H1 (cell line): ENCODE data around the gene SLC26A11. TPM values are rescaled to one million over a fixed set of nuclear protein-coding genes. Genes with fewer than 3 reads are reported as not detected.

Experiments used
- CHD1 ChIP-seq: IDR thresholded peaks from 2 replicates; pipeline ENCODE4 v1.6.1; 2012; ENCODE audit warnings: low read depth, low read length, improper control_type of control experiment
- CTCF ChIP-seq, 3 experiments: IDR thresholded peaks; 1 replicate in 2 of 3; 2 replicates in 1 of 3; pipeline versions ENCODE4 v1.5.1 to v1.6.1; 2011; ENCODE audit warnings: low read length in 3 of 3, mild to moderate bottlenecking in 3 of 3, inconsistent platforms in 2 of 3, low read depth in 1 of 3, moderate library complexity in 1 of 3; ENCODE audit not compliant: insufficient read depth in 1 of 3; ENCODE audit errors: control extremely low read depth in 1 of 3
- KDM1A ChIP-seq: fragments of 200-600, 300-600 bp; sonication (generic); IDR thresholded peaks from 2 replicates; pipeline ENCODE4 v1.7.1; 2016; ENCODE audit warnings: mild to moderate bottlenecking, low read length, borderline replicate concordance
- NANOG ChIP-seq: IDR thresholded peaks from 2 replicates; pipeline ENCODE4 v1.6.1; 2011; ENCODE audit warnings: low read length, low read depth, mild to moderate bottlenecking, inconsistent platforms; ENCODE audit not compliant: insufficient read depth, poor library complexity, severe bottlenecking
- SIRT6 ChIP-seq: IDR thresholded peaks from one replicate; pipeline ENCODE4 v1.7.1; 2012; ENCODE audit warnings: low read length, inconsistent platforms
- polyA plus RNA-seq, 7 experiments: library from polyadenylated mRNA; depleted of rRNA in 3 of 7; stranded (reverse) in 5 of 7; unstranded in 2 of 7; fragments of >200 nt in 5 of 7; fragments of 200-250 nt in 2 of 7; gene quantifications; 1 replicate in 5 of 7; 2 replicates in 1 of 7; 4 replicates in 1 of 7; pipeline versions ENCODE4 v1.2.1 to v1.2.3, GENCODE V29; 2011 to 2013; ENCODE audit warnings: missing spikeins in 2 of 7, mixed read lengths in 2 of 7
- total RNA-seq: library from RNA; stranded (reverse); fragmentation: NEBNext Ultra II Directional; extraction: Animal tissue kit (Norgen Biotek cat#: 25700); gene quantifications from 2 replicates; pipeline ENCODE4 v1.2.1, GENCODE V29; 2021

SLC26A11 gene
- total and polyA plus RNA-seq, 2 of the 8 experiments (the other 6 are each of a cell fraction or from before 2014, with no cell fraction given), result 15.5 to 25.9 TPM

- TF ChIP-seq NANOG, result no peak
- TF ChIP-seq CHD1, result no peak
- TF ChIP-seq CTCF (IDR thresholded peaks at IDR 0.05; ENCODE audit: control extremely low read depth in 1 of 3, insufficient read depth in 1 of 3, low read depth in 1 of 3, low read length in 3 of 3), result no peak
- TF ChIP-seq KDM1A, result no peak
- TF ChIP-seq SIRT6, result no peak
Measured at GRCh38 chr17:80248001-80248893, 28.0 kb downstream of the SLC26A11 start (continued).
